K562 (cell line): ENCODE results near the gene RAD1. TPM values are rescaled to one million over a fixed set of nuclear protein-coding genes. Genes with fewer than 3 reads are reported as not detected.
A peak's percentile ranks its signal among the peaks of the same experiment; 100 is the strongest.

Source experiments
- ARID3B ChIP-seq: fragments of 250-450 bp; sonication (Bioruptor Pico); IDR thresholded peaks from 2 replicates; pipeline ENCODE4 v1.4.0; 2020; ENCODE audit warnings: borderline replicate concordance
- ARID4B ChIP-seq: sonication (generic); formaldehyde crosslinking; IDR thresholded peaks from 2 replicates; pipeline ENCODE4 v1.8.0; 2022; ENCODE audit warnings: mild to moderate bottlenecking, missing genetic modification reagents
- COPS2 ChIP-seq: fragments of 450-650 bp; conservative IDR thresholded peaks from 2 replicates; pipeline ENCODE4 v1.6.1; 2016; ENCODE audit warnings: mild to moderate bottlenecking, moderate library complexity
- E2F3 ChIP-seq: fragments of 250-450 bp; sonication (Bioruptor Pico); IDR thresholded peaks from 2 replicates; pipeline ENCODE4 v1.4.0; 2020; ENCODE audit warnings: mild to moderate bottlenecking
- FOXP1 ChIP-seq: sonication (generic); formaldehyde crosslinking; IDR thresholded peaks from 2 replicates; pipeline ENCODE4 v1.8.0; 2022; ENCODE audit warnings: mild to moderate bottlenecking, missing genetic modification reagents
- HMGN3 ChIP-seq: IDR thresholded peaks from 2 replicates; pipeline ENCODE4 v1.6.1; 2011; ENCODE audit warnings: borderline replicate concordance, low read depth, mild to moderate bottlenecking, mixed read lengths, low read length; ENCODE audit not compliant: insufficient read length; ENCODE audit errors: extremely low read depth
- KDM5B ChIP-seq: fragments of 200-600 bp; sonication (generic); IDR thresholded peaks from 2 replicates; pipeline ENCODE4 v1.6.1; 2012; ENCODE audit warnings: low read depth, mild to moderate bottlenecking, moderate library complexity, low read length, control low read depth, inconsistent platforms; ENCODE audit not compliant: insufficient replicate concordance
- POLR2B ChIP-seq: fragments of 450-650 bp; IDR thresholded peaks from 2 replicates; pipeline ENCODE4 v1.6.1; 2018; ENCODE audit warnings: low read depth; ENCODE audit not compliant: partially characterized antibody
- POU5F1 ChIP-seq: fragments of 150-350 bp; IDR thresholded peaks from 2 replicates; pipeline ENCODE4 v1.6.1; 2014; ENCODE audit warnings: borderline replicate concordance, low read length, low read depth, mild to moderate bottlenecking; ENCODE audit not compliant: partially characterized antibody
- RBM14 ChIP-seq: fragments of 200-400 bp; formaldehyde crosslinking; IDR thresholded peaks from 2 replicates; pipeline ENCODE4 v1.6.1; 2018; ENCODE audit warnings: low read depth, mild to moderate bottlenecking, low read length, moderate library complexity, borderline replicate concordance; ENCODE audit not compliant: insufficient read depth
- SLC30A9 ChIP-seq: fragments of 250-450 bp; sonication (Bioruptor Pico); IDR thresholded peaks from 2 replicates; pipeline ENCODE4 v1.8.0; 2022; ENCODE audit warnings: mild to moderate bottlenecking, moderate library complexity
- TAF9B ChIP-seq: fragments of 450-650 bp; IDR thresholded peaks from 2 replicates; pipeline ENCODE4 v1.6.1; 2018; ENCODE audit warnings: mild to moderate bottlenecking; ENCODE audit not compliant: partially characterized antibody
- ZNF280A ChIP-seq: fragments of 450-650 bp; IDR thresholded peaks from 2 replicates; pipeline ENCODE4 v1.6.1; 2018; ENCODE audit warnings: mild to moderate bottlenecking, low read depth; ENCODE audit not compliant: partially characterized antibody
- ZNF740 ChIP-seq, 3 experiments: fragments of 200-800 bp in 1 of 3; sonication (Bioruptor generic) in 1 of 3; sonication (generic) in 1 of 3; formaldehyde crosslinking in 1 of 3; IDR thresholded peaks; 2 replicates each; pipeline versions ENCODE4 v1.6.1 to v1.8.0; 2016 to 2022; ENCODE audit warnings: mild to moderate bottlenecking in 2 of 3, missing compliant biosample characterization in 2 of 3, missing genetic modification characterization in 2 of 3, missing genetic modification reagents in 1 of 3
- ZNF764 ChIP-seq: fragments of 250-450 bp; sonication (Bioruptor Pico); IDR thresholded peaks from 2 replicates; pipeline ENCODE4 v1.4.0; 2020; ENCODE audit warnings: low read depth, mild to moderate bottlenecking, moderate library complexity
- polyA plus RNA-seq, 8 experiments: library from polyadenylated mRNA; depleted of rRNA in 4 of 8; stranded (reverse) in 5 of 8; unstranded in 3 of 8; fragments of >200 nt; fragmentation: Nextera tagmentation in 2 of 8; fragmentation: Illumina TruSeq in 1 of 8; extraction: Ambion mirVana in 2 of 8; extraction: Trizol in 1 of 8; gene quantifications; 2 replicates each; pipeline versions ENCODE4 v1.2.1 to v1.2.3, GENCODE V29; 2011 to 2014; ENCODE audit warnings: inconsistent platforms in 1 of 8, missing spikeins in 1 of 8
- total RNA-seq, 7 experiments: library from RNA; depleted of rRNA in 6 of 7; stranded (reverse); fragments of >200 nt in 6 of 7; fragmentation: Illumina TruSeq in 2 of 7; extraction: Trizol in 2 of 7; gene quantifications; 2 replicates each; pipeline versions ENCODE4 v1.2.1 to v1.2.3, GENCODE V29; 2011 to 2021; ENCODE audit warnings: low replicate concordance in 1 of 7
- TF ChIP-seq, protein P1 (sequence below): fragments of 450-650 bp; IDR thresholded peaks from 2 replicates; pipeline ENCODE4 v1.6.1; 2016

Gene RAD1
- total and polyA plus RNA-seq, 9 of the 15 experiments (the other 6 are each of a cell fraction or from before 2014, with no cell fraction given): 44.5 to 148 (median 60.8) TPM

DNA sequence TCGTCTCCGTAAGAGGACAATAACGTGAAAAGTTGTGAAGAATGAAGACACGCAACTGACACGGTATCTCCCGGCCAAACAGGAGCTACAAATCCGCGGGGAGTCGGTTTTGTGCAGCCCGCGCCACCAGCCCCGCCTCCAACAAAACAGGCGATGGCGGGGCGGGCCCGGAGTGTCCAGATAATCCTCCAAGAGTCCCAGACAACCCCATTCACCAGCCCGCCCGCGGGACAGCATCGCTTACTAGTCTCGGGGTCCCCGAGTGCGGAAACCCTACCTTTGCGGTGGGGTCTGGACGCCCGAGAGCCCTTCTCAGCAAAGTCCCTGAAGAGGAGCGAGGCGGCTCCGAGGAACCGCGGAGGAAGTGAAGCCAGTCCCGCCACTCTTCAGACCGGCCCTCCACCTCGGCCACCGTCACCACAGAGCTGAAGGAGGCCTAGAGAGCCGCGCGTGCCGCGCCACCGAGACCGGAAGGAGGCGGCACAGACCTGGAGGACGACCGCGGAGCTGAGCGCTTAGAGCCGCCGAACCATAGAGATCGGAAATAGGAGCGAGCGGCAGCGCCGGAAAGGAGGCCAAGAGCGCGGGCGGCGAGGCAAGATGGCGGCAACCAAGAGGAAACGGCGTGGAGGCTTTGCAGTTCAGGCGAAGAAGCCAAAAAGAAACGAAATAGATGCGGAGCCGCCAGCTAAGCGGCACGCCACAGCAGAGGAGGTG is at the start of gene RAD1, which contains the start of gene BRIX1 (continued):
- TF ChIP-seq ARID3B (CRISPR knock-in tag) (no peak), SLC30A9 (no peak), TAF9B (peak; percentile 99), ZNF740 (CRISPR knock-in tag; IDR thresholded peaks at IDR 0.05) (no peak), ZNF740 (tag; IDR thresholded peaks at IDR 0.05) (no peak), E2F3 (CRISPR knock-in tag) (no peak; the same call in 1 of the 2 replicates), RBM14 (no peak), COPS2 (no peak), ZNF280A (no peak), ARID4B (peak; percentile 84; the same call in 1 of the 2 replicates), POLR2B (peak; percentile 81), HMGN3 (peak; percentile 96), FOXP1 (no peak), POU5F1 (peak; percentile 81), ZNF764 (CRISPR knock-in tag) (no peak), KDM5B (peak; percentile 93)
- TF ChIP-seq, protein P1, sequence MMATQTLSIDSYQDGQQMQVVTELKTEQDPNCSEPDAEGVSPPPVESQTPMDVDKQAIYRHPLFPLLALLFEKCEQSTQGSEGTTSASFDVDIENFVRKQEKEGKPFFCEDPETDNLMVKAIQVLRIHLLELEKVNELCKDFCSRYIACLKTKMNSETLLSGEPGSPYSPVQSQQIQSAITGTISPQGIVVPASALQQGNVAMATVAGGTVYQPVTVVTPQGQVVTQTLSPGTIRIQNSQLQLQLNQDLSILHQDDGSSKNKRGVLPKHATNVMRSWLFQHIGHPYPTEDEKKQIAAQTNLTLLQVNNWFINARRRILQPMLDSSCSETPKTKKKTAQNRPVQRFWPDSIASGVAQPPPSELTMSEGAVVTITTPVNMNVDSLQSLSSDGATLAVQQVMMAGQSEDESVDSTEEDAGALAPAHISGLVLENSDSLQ: peak; percentile 64
